GM23338 (cell line): ENCODE measurements around the gene ABHD17A.

Source experiments
- CREB1 ChIP-seq: fragments of 250-450 bp; sonication (Bioruptor Pico); IDR thresholded peaks from 2 replicates; pipeline ENCODE4 v1.5.0; 2020; ENCODE audit warnings: low read depth, mild to moderate bottlenecking, moderate library complexity
- CTCF ChIP-seq, 2 experiments: fragments of 200-600 bp in 1 of 2; sonication (generic) in 1 of 2; conservative IDR thresholded peaks; 2 replicates each; pipeline versions ENCODE4 v1.5.1 to v1.6.1; 2016 to 2017; ENCODE audit warnings: antibody characterized with exemption in 2 of 2, low read depth in 2 of 2, mild to moderate bottlenecking in 2 of 2, moderate library complexity in 1 of 2
- ETS1 ChIP-seq: IDR thresholded peaks from 2 replicates; pipeline ENCODE4 v1.6.1; 2016; ENCODE audit warnings: antibody characterized with exemption
- EZH2 ChIP-seq: fragments of 200-600 bp; sonication (generic); IDR thresholded peaks from one replicate; pipeline ENCODE4 v1.8.0; 2017; ENCODE audit warnings: antibody characterized with exemption, mild to moderate bottlenecking, low read depth; ENCODE audit not compliant: unreplicated experiment
- EZH2phosphoT487 ChIP-seq: fragments of 200-600 bp; sonication (generic); IDR thresholded peaks from one replicate; pipeline ENCODE4 v1.8.1; 2018; ENCODE audit warnings: antibody characterized with exemption; ENCODE audit not compliant: unreplicated experiment
- JUNB ChIP-seq: IDR thresholded peaks from one replicate; pipeline ENCODE4 v1.6.1; 2016; ENCODE audit warnings: antibody characterized with exemption; ENCODE audit not compliant: unreplicated experiment
- NANOG ChIP-seq: IDR thresholded peaks from 2 replicates; pipeline ENCODE4 v1.6.1; 2016; ENCODE audit warnings: antibody characterized with exemption, borderline replicate concordance
- POLR2AphosphoS5 ChIP-seq: IDR thresholded peaks from 2 replicates; pipeline ENCODE4 v1.6.1; 2016; ENCODE audit warnings: antibody characterized with exemption, low read depth
- REST ChIP-seq: IDR thresholded peaks from one replicate; pipeline ENCODE4 v1.6.1; 2018; ENCODE audit warnings: antibody characterized with exemption; ENCODE audit not compliant: unreplicated experiment
- STAT1 ChIP-seq: IDR thresholded peaks from one replicate; pipeline ENCODE4 v1.6.1; 2016; ENCODE audit warnings: antibody characterized with exemption; ENCODE audit not compliant: unreplicated experiment
- ZNF114 ChIP-seq: fragments of 250-450 bp; sonication (Bioruptor Pico); IDR thresholded peaks from 2 replicates; pipeline ENCODE4 v1.5.0; 2020; ENCODE audit warnings: mild to moderate bottlenecking, moderate library complexity
- ZNF331 ChIP-seq: fragments of 250-450 bp; sonication (Bioruptor Pico); IDR thresholded peaks from 2 replicates; pipeline ENCODE4 v1.5.0; 2020; ENCODE audit warnings: low read depth, mild to moderate bottlenecking, moderate library complexity
- ZNF462 ChIP-seq: fragments of 250-450 bp; sonication (Bioruptor Pico); IDR thresholded peaks from 2 replicates; pipeline ENCODE4 v1.5.0; 2020; ENCODE audit warnings: mild to moderate bottlenecking, moderate library complexity

GRCh38 chr19:1841209-1841924 lies 43.9 kb downstream of the ABHD17A start:
- no peak for TF ChIP-seq POLR2AphosphoS5
- TF ChIP-seq EZH2phosphoT487, result no peak
- no peak for TF ChIP-seq CTCF (conservative IDR thresholded peaks at IDR 0.05; ENCODE audit: low read depth in 2 of 2)
- no peak for TF ChIP-seq REST
- no peak for TF ChIP-seq EZH2
- TF ChIP-seq NANOG, result no peak
- no peak for TF ChIP-seq JUNB
- no peak for TF ChIP-seq ZNF331 (CRISPR knock-in tag)
- no peak for TF ChIP-seq STAT1
- no peak for TF ChIP-seq CREB1 (CRISPR knock-in tag)
- TF ChIP-seq ZNF114 (CRISPR knock-in tag), result no peak
- TF ChIP-seq ETS1, result no peak
- TF ChIP-seq ZNF462 (CRISPR knock-in tag), result no peak
